ENCODE results near the gene TCF15.

DNA sequence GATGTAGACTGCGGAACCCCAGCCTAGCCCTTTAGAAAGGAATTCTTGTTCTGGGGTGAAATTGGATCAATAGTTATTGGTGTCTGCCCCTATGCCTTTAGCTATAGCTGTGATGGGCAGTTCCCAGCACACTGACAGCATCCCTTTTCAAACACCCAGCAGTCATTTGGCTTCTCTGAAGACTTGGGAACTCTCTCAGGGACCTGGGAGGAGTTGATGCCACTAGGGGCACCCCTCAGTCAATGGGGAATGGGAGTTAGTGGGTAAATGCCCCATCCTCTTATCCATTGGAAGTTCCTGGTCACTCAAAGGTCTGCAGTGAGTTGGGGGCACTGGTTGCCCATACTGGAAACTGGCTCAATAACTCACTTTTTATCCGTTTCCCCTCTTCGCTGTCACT lies 34.9 kb downstream of the TCF15 start:
- TF ChIP-seq CTCF (IDR thresholded peaks at IDR 0.05 in 4 of 5, conservative IDR thresholded peaks at IDR 0.05 in 1 of 5), result no peak
- no peak for TF ChIP-seq POLR2A (IDR thresholded peaks at IDR 0.05)

Data from gastrocnemius medialis (tissue), 4 donors.